OCI-LY7 (cell line): ENCODE measurements around the gene PGM2L1.

Experiments used
- EZH2phosphoT487 ChIP-seq: fragments of 200-600 bp; sonication (generic); IDR thresholded peaks from 2 replicates; pipeline ENCODE4 v1.6.1; 2018; ENCODE audit warnings: low read depth, borderline replicate concordance, mild to moderate bottlenecking, mixed run types, antibody characterized with exemption, low read length, moderate library complexity, mixed read lengths
- TF ChIP-seq, protein P1 (sequence below): fragments of 200-600 bp; sonication (generic); conservative IDR thresholded peaks from 2 replicates; pipeline ENCODE4 v1.5.1; 2014; ENCODE audit warnings: mild to moderate bottlenecking, antibody characterized with exemption, low read length, moderate library complexity, mixed read lengths

DNA sequence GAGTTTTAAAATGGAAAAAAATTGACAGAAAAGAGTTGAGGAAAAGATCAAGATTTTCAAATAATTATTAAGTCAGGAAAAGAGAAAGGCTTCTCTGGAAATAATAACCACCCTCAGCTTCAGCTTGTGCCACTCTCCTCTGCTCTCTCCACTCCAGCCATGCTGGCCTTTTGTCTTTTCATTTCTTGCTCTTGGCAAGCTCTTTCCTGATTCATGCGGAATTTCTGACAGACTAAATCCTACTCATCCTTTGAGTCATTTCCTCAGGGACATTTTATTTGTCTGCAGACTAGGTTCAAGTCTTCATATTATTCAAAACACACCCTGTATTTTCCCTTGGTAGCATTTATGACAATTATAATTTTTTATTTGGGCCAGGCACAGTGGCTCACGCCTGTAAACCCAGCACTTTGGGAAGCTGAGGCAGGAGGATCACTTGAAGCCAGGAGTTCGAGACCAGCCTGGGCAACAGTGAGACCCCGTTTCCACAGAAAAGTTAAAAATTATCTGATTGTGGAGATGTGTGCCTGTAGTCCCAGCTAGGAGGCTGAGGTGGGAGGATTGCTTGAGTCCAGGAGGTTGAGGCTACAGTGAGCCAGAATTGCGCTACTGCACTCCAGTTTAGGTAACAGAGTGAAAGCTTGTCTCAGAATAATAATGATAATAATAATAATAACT is 79.0 kb downstream of the PGM2L1 start:
- TF ChIP-seq, protein P1, sequence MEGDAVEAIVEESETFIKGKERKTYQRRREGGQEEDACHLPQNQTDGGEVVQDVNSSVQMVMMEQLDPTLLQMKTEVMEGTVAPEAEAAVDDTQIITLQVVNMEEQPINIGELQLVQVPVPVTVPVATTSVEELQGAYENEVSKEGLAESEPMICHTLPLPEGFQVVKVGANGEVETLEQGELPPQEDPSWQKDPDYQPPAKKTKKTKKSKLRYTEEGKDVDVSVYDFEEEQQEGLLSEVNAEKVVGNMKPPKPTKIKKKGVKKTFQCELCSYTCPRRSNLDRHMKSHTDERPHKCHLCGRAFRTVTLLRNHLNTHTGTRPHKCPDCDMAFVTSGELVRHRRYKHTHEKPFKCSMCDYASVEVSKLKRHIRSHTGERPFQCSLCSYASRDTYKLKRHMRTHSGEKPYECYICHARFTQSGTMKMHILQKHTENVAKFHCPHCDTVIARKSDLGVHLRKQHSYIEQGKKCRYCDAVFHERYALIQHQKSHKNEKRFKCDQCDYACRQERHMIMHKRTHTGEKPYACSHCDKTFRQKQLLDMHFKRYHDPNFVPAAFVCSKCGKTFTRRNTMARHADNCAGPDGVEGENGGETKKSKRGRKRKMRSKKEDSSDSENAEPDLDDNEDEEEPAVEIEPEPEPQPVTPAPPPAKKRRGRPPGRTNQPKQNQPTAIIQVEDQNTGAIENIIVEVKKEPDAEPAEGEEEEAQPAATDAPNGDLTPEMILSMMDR, result no peak
- no peak for TF ChIP-seq EZH2phosphoT487
